GM19025 (cell line): Measurements from ENCODE around the gene RASGEF1B.
"Not testable (repeated sequence)": the region's sequence is repeated elsewhere in the genome, so short reads cannot be mapped to it uniquely, and the experiment has no call there.

Source experiments
- ATAC-seq: cut with Tn5 transposase; IDR thresholded peaks from one replicate; pipeline ENCODE4 v1.9.1; 2021; ENCODE audit warnings: mild to moderate bottlenecking, low read depth, moderate library complexity; ENCODE audit not compliant: unreplicated experiment

The RASGEF1B gene

DNA sequence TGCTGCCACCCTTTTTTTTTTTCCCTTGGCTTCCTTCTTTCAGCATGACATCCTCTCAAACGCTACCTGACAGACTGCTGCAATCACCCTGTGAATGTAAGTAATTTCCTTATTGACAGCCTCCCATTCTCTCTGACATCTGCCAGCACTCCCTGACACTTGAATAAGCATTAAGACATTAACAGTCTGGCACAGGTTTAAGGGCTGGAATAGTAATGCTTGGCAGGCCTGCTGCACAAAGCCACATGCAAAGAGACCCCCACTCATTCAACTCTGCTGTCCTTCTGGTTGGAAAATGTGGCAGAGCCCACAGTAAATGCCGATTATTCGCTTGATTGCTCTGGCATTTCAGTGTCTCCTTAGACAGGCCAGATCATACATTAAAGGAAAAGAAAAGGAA lies 28.1 kb upstream of the RASGEF1B start:
- no peak for ATAC-seq

DNA sequence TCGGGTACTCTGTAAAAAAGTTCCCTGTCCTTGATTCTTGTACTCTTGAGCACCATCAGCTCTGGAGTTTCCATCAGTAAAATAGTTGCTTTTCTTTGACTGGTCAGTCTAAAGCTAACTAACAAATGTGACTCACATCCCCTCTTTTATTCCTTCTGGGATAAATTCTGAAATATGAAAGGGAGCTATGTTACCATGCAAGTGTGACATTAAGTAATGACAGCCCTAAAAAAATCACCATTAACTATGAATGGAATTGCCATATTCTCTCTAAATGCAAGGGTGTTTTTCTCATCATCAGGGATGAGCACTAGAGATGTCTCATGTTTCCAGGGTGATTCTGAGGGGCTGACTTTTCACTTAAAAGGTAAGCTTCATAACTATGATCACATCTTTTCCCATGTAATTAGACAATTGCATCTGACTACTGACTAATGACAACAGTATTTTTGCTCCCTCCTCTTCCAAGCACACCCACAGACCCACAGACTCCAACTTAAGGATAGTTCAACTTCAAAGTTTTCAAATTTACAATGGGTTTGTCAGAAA lies 26.9 kb upstream of the RASGEF1B start:
- ATAC-seq = no peak

DNA sequence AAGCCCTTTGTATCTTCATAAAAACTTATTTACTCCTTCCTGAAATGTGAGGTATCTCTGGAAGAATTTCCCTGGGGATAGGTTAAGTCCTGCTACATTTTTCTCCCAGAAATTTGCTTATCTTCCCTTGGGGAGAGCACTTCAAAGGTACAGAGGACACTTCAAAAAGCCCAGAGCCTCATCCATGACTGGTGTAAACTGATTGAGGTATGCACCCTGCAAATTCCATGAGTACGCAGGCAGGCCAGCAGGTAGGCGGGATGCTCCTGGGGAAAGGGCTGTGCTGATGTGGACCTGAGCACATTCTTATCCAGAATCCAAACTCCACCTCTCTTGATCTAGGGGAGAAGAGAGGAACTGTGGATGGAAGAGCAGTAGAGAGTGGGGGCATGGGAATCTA lies 26.3 kb upstream of the RASGEF1B start:
- no peak for ATAC-seq

DNA sequence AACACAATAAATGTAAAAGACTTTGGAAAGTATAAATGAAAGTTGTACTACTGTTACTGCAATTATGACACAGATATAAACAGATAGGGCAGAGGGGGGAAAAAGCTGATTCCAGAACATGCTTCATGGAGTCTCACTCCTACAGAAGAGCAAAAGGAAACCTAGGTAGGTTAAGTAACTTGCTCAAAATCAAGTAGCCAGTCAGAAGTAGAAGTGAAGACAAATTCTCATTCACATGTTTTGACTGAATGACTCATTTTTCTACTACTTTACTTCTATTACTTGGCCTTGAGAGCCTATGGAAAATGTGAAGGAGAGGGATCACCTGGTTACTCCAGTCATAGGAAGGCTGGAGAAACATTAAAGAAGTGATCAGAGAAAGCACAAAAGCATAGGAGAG lies 23.6 kb upstream of the RASGEF1B start:
- ATAC-seq = no peak

DNA sequence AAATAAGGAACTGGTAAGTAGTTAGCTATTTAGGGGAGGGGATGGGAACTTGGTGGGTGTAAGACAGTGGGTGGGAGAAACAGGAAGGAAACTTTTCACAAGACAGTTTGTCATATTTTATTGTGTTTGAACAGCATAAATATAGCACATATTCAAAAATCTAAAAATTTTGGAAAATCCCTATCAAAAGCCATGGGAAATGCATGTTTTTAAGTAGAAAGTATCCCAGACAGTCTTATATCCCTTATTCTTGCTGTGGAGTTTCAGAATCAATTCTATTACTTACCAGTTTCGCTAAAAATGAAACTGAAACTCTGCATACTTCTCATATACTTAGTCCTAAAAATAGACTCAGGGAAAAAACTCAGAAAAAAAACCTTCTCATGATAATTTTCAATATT lies 22.3 kb upstream of the RASGEF1B start:
- peak; percentile 79 for ATAC-seq

DNA sequence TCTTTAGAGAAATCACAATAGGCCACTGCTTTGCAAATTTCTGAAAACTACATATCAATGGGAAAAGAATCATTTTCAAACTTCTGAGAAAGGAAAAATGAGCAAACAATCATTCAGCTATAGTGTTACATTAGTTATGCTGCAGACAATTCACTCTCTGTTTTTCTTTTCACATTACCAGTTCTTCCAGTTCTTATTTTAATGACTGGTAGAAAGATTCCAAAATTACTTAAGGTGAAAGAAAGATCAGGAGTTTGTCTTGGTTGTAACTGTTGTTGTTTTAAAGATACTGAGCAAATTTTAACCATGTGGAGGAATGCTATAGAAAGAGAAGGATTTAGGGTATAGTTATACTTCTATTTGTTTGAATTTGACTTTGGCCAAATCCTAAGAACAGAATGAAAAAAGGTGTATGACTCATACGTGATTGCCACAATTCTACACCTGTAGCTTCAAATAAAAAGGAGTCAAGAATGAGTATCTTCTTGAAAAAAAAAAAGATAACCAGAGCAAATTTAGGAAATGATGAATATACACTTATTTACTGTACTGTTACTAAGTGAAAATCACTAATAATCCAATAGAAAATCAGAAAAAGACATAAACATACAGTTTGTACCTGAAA lies 21.0 kb upstream of the RASGEF1B start:
- no peak for ATAC-seq

GRCh38 chr4:81491943-81492342 lies 20.2 kb upstream of the RASGEF1B start:
- no peak for ATAC-seq

DNA sequence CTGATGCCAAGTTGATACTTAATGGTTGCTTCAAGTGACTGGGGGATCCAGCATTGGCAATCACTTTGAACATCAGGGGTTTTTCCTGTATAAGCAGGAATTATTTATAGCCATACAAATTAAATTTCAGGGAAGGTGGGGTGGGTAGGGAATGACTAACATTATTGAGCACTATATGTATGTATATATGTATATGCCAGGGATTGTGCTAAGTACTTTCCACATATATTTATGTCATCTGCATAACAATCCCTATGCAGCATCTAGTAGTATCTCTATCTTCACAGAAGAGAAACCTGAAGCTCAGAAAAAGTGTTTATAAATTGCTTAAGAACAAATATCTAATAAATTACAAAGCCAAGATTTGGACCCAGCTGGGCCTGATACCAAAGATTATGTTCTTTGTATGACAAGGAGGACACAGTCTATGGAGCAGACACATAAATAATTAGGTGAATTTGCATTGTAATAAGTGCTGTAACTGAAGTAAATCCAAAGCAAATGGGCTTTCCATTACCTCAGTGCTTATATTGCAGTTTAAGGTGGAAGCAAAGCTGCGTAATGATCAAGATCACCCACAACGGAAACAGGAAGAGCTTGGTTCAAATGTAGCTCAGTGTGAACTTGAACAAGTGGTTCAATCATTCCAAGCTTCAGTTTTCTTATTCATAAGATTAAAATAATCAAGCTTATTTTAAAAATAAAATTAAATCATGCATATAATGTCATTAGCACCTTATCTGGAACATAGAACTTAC lies 18.9 kb upstream of the RASGEF1B start:
- no peak for ATAC-seq

GRCh38 chr4:81486502-81486901 lies 14.8 kb upstream of the RASGEF1B start:
- no peak for ATAC-seq

DNA sequence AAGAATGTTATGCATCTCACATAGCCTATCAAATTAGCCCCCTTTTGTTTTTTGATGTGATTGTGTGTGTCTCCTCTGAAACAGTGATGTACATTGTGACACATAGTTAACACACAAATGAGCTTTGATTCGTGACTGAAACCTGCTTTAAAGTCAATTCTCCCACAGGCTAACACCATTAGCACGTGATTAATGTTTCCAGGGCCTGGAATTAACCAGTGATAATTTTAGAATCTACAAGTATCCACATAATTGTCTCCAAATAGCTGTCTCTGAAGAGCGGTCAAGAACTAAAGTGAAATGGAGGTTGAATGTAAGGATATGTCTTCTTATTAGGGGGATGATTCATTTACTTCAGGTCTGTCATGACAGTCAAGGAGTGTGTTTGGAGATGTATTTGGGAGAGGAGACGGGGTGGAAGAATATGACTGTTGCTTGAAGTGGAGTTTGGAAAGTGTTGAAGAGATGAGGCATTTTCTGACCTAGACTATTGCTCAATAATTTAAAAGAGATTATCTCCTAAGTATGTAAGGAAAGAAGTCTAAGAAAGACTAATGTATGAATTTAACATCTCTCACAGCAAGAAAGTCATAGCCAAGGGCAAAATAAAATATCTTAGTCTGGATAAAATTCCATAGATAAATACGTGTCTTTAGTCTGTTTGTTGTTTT lies 13.7 kb upstream of the RASGEF1B start:
- ATAC-seq = no peak

DNA sequence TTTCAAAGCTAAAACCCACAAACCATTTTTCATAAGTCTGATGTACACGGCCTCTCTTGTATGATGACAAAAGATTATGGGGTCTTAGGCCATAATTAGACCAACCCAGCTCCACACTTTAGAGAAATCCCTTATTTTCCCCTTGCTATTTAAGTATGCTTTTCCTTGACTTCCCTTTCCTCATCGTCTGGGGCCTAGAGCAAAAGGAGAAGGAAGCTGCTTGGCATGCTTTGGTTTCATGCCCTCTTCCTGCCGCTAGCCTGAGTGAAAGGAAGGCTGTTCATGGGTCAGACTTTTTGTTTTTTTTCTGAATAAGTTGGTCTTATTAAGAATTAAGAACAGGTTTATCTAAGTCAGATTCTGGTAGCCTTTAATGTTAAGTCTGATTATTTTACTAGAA lies 10.6 kb upstream of the RASGEF1B start:
- no peak for ATAC-seq

- no peak for ATAC-seq
Measured at GRCh38 chr4:81481151-81481550, 9.4 kb upstream of the RASGEF1B start.

DNA sequence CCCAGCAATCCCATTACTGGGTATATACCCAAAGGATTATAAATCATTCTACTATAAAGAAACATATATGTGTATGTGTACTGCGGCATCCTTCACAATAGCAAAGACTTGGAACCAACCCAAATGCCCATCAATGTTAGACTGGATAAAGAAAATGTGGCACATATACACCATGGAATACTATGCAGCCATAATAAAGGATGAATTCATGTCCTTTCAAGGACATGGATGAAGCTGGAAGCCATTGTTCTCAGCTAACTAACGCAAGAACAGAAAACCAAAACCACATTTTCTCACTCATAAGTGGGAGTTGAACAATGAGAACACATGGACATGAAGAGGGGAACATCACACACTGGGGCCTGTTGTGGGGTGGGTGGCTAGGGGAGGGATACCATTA lies 7.9 kb upstream of the RASGEF1B start:
- ATAC-seq = not testable (repeated sequence)

DNA sequence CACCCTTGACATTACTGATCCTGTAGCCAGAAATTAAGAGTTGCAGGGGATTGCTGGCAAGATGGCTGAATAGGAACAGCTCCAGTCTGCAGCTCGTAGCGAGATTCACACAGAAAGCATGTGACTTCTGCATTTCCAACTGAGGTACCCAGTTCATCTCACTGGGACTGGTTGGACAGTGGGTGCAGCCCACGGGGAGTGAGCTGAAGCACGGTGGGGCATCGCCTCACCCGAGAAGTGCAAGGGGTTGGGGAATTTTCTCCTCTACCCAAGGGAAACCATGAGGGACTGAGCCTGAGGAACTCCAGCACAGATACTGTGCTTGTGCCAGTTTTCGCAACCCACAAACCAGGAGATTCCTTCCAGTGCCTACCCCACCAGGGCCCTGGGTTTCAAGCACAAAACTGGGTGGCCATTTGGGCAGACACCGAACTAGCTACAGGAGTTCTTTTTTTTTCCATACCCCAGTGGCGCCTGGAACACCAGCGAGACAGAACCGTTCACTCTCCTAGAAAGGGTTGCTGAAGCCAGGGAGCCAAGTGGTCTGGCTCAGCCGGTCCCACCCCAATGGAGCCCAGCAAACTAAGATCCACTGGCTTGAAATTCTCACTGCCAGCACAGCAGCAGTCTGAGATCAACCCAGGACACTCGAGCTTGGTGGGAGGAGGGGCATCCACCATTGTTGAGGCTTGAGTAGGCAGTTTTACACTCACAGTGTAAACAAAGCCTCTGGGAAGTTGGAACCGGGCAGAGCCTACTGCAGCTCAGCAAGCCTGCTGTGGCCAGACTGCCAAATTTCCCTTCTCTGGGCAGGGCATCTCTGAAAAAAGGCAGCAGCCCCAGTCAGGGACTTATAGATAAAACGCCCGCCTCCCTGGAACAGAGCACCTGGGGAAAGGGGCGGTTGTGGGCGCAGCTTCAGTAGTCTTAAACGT lies 1.9 kb upstream of the RASGEF1B start:
- not testable (repeated sequence) for ATAC-seq

DNA sequence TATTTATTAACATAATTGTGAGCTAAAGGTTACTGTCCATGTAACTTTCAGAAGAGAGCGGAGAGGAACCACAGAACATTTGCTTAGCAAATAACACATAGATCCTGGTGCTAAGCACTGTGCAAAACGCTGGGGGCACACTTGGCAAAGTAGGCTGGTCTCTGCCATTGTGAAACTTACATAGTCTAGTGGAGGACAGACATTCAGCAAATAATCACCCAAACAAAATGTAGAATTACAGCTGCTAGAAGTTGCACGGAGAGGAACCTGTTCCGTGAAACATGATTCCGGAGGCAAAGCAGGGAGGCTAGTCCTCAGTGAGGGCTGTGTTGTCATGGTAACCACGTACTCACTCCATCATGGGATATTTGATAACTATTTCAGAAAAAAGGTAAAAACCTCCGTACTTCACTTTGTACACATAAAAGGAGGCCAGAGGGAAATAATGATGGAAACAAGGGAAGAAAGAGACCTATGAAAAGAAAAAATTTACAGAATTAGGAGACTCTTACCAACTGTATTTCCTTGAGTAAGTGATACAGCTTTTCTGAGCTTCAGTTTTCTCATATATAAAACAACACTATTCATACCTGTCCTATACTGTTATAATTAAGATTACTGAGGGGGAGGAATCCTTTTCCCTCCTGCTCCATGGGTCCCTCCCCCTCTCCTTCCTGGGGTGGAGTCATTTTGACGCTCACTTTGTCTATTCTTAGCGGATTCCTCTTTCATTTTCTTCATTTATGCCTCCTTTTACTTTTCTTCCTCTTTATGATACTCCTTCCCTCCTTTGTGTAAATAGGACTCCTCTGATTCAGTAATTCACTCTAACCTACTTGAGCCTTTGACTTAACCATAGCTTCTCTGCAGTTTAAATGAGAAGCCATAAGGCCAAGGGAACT lies 825 bp upstream of the RASGEF1B start:
- ATAC-seq = peak; percentile 38

- no peak for ATAC-seq
Measured at GRCh38 chr4:81471298-81471587, 464 bp downstream of the RASGEF1B start.

GRCh38 chr4:81470456-81471297 lies 1.0 kb downstream of the RASGEF1B start:
- no peak for ATAC-seq

DNA sequence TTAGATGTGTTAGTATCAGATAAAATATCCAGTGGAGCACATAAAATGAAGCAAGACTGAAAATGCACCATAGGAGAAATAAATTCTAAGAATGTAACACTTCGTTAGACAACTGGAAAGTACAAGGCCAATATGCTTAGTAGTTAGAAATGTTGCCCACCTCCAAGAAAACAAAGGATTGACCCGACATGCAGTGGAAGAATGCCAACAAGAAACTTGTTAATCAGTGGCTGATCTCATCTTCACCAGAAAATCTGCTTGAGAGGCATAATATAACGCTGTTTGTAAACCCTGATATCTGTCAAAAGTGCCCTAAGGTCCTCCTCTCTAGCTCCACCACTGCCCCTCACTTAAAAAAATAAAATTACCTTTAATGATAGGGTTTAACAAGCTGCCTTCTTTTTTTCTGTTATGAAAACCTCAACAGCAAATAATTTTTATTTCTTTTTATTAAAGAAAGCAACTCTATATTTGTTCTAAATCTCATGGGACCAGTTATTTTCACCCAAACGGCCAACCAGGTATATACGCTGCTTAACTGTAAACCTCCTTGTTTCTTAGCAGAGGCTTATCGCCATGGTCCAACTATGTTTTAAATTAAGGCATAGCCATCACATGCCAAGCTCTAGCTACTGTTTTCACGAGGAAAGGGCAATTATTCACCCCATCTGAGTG lies 1.8 kb downstream of the RASGEF1B start:
- ATAC-seq = no peak
